ENCODE data around the gene PDXDC1.
"Not testable (repeated sequence)": the region's sequence is repeated elsewhere in the genome, so short reads cannot be mapped to it uniquely, and the experiment has no call there.

Gene PDXDC1

GRCh38 chr16:15057681-15058417 is 83.0 kb downstream of the PDXDC1 start:
- DNase-seq = no peak

DNA sequence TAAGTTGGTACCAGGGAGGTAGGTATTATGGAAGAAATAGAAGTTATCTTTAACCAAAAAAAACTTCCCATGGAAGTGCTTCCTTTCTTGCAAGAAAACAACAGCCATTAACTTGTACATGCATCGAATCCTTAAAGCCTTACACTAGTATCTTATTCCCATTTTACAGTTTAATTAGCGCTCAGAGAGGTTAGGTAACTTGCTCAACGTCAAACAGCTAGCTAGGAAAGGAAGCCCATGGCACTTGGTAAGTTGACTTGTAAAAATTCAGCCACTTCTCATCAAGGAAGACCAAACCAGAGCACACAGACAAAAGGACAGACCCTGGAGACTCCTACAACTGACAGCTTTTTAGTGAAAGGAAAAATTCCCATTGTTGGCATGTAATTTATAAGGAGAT is 84.5 kb downstream of the PDXDC1 start:
- no peak for DNase-seq

DNA sequence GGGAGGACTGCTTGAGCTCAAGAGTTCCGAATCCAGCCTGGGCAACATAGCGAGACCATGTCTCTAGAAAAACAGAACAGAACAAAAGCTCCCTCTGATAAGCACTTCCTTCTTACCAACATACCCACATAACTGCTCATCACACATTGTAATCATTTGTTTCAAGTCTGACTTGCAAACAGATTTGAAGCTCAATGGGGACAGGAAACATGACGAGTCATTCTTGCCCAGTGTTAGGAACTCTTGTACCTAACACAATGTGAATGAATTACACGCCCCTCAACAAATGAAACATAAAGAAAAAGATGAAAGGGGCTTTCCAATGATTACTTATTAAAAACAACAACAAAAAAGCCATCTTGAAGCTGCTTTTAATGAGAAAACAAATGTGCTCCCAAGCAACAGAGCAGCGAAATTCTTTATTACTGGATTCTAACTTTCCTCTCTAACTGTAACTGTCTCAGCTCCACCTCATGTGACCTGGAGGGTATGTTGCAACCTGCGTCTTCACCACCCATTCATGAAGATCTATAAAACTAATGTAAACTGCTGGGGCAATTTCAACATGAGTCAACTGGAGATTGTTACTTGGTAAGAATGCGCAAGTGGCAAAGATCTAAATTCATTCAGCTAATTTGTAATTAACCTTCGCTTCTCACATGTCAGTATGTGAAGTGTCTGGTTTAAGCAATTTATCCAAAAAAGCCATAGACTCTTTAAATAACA is 87.4 kb downstream of the PDXDC1 start:
- DNase-seq = not testable (repeated sequence)

GRCh38 chr16:15065961-15066360 is 91.1 kb downstream of the PDXDC1 start:
- not testable (repeated sequence) for DNase-seq

GRCh38 chr16:15066690-15067089 is 91.9 kb downstream of the PDXDC1 start:
- not testable (repeated sequence) for DNase-seq

DNA sequence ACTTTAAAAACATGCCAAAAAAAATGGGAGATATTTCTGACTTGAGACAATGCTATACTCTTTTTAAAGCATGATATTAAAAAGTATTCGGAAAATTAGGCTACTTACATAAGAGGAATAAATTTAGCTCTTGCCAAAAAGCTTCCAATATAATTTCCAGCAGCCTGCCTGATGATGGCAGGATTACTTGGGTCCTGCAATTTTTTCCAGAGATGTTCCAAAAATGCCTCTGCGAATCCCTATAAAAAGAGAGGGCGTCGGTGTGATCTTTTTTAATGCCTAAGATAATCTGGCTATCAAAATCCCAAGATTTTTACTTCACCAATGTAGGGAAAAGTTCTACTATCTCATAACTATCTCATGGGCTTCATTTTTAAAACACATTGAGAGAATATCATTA is 96.2 kb downstream of the PDXDC1 start:
- DNase-seq = peak in 2 of 56 donors; percentile 4 to 7

DNA sequence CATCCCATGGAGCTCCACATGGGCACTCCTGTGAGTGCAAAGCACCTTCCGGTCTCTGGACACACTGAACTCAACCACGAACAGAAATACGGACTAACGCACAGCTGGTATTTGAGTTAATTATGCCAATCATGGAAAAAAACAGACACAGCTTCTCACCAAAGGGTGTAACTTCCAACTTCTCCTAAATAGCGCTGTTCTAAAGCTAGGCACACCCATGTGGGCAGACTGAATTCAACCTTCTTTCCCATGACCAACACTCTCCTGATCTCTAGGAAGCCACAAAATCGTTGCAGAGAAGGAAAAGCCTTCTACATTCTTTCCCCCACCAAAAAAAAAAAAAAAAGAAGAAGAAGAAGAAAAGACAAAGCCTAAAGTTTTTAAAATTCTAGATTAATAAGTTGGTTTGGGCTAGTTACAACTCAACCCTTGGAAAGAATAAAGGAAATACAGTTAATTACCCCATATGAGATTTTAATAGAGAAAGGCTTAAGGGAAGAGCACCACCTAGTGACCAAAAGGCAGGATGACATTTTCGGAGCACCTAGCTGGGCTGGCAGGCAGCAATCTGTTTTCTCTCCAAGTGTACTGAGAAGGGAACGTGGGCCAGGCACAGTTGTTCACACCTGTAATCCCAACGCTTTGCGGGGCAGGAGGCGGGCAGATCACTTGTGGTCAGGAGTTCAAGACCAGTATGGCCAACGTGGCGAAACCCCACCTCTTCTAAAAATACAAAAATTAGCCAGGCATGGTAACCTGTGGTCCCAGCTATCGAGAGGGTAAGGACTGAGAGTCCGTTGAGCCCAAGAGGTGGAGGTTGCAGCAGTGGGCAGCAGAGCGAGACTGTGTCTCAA is 97.3 kb downstream of the PDXDC1 start:
- DNase-seq = peak in 1 of 56 donors; percentile 5

DNA sequence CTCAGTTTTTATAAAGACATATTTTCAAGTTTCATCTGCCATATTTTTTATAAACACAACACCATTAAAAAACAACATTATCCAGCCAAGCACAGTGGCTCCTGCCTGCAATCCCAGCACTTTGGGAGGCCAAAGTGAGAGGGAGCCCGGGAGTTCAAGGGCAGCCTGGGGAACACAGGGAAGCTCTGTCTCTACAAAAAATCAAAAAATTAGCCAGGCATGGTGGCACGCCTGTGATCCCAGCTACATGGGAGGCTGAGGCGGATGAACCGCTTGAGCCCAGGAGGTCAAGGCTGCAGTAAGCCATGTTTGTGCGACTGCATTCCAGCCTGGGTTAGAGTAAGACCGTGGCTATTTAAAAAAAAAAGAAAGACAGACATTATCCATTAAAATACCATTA is 98.3 kb downstream of the PDXDC1 start:
- DNase-seq = no peak

- not testable (repeated sequence) for DNase-seq
Observed at GRCh38 chr16:15076161-15076560, 101.3 kb downstream of the PDXDC1 start.

GRCh38 chr16:15080883-15081282 is 106.1 kb downstream of the PDXDC1 start:
- not testable (repeated sequence) for DNase-seq

- DNase-seq = not testable (repeated sequence)
Observed at GRCh38 chr16:15082788-15083187, 108.0 kb downstream of the PDXDC1 start.

DNA sequence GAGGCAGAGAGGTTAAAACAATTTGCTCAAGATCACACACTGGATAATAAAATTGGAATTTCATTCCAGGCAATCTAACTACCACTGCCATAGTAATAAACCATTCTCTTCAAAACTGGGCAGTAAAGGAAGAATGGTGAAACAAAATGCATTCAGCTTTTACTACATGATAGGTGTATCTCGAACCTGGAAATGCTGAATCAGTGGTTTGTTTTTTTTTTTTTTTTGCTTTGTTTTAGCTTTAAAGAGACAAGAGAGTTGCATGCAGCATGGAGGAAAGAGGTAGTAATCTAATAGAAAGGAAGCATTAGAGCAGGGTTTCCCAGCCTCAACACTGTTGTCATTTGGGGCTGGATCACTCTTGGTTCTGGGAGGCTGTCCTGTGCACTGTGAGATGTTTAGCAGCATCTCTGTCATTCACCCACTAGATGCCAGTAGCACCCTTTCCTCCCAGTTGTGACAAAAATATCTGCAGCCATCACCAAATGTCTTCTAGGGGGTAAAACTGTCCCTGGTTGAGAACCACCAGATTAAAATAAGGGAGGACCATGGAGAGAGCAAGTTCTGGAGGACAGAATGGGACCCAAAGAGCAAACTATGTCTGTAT is 115.9 kb downstream of the PDXDC1 start:
- not testable (repeated sequence) for DNase-seq

DNA sequence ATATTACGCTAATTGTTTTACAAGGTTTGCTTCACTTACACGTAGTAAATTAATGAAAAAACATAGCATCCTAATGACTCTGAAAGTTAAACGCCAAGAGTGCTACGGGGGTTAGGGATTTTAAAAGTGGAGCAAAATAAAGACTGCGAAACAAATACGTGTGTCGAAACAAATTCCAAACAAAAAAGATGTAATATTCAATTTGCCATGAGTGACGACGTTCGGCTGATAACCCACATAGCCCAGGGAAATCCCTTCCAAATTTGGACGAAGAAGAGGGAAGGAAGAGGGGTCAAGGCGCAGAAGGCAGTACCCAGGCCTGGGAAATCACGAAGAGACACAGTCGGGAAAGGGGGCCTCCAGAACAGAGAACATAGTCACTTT is 118.7 kb downstream of the PDXDC1 start:
- not testable (repeated sequence) for DNase-seq

- DNase-seq = peak; percentile 37 to 95 (median 87)
Observed at GRCh38 chr16:15093955-15094827, 119.4 kb downstream of the PDXDC1 start, which contains the start of gene RRN3. Gene RRN3, minus strand, starts transcription at chr16:15094272. Its CDS starts 39 bp downstream, at chr16:15094233.

DNA sequence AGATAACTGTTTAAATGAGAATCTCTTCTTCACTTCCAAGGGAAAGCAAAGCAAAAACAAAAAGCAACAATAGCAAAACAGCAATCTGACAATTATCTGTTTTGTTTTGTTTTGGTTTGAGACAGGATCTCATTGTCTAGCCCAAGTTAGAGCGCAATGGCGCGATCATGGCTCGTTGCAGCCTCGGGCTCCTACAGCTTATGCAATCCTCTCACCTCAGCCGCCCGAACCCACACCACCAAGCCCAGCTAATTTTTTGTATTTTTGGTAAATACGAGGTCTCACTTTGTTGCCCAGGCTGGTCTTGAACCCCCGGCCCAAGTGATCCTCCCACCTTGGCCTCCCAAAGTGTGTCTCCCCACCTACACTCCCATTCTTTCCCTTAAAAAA is 121.8 kb downstream of the PDXDC1 start:
- DNase-seq = not testable (repeated sequence)

DNA sequence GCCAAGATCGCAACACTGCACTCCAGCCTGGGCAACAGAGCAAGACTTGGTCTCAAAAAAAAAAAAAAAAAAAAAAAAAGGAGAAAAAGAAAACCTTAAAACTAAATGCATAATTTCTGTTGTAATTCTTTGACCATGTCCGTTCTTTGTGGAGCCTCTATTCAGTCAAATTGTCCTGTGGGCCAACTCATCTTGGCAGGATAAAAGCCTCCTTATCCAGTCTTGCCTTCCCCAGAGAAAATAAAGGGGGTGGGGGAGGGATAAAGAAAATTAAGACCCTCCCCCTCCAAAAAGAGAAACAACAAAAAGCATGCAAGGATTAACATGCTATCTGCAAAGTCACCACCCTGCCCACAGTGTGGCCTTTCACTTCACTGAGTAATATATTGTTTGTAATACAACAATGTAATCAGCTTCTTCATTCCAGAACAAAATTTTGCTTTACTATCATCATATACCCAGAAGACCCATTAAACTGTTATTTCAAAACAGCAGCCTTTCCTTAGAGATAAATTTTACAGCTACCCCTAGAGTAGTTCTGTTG is 124.6 kb downstream of the PDXDC1 start:
- DNase-seq = not testable (repeated sequence)

GRCh38 chr16:15100372-15100987 is 125.7 kb downstream of the PDXDC1 start:
- DNase-seq = not testable (repeated sequence)

GRCh38 chr16:15127641-15128425 is 153.0 kb downstream of the PDXDC1 start:
- DNase-seq = not testable (repeated sequence)

Measured in nucleus accumbens (tissue), 56 donors.